ENCODE measurements around the gene EPB41L4A.

EPB41L4A gene

DNA sequence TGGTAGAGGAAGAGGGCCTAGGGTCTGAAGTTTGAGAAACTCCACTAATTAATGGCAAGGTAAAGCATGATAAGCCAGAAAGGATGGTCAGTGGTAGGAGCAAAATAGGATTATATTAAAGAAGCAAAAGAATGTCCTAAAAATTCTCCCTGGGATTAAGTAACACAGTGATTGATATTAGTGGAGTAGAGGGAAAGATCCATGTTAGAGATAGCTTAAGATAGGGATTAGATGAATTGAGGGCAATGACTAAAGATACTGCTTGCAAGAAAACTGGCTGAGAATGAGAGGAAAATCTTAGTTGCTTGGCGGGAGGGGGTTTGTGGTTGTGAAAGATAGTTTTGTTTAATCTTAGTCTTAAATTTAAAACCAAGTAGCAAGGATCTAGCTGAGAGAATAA lies 255.6 kb downstream of the EPB41L4A start:
- H3K27ac ChIP-seq (ENCODE audit: low read depth, low read length): no peak overlapping the region
- no peaks in the 10 kb centered on the region for H3K27me3 ChIP-seq (ENCODE audit: control insufficient read depth in 5 of 5, insufficient read depth in 4 of 5, low read length in 5 of 5)
- no peak overlapping the region for H3K9ac ChIP-seq (ENCODE audit: low read length in 5 of 5)
- peaks cover 30 to 57% (median 51%) of the 10 kb centered on the region in 5 donors for H3K36me3 ChIP-seq (ENCODE audit: control insufficient read depth in 5 of 5, insufficient read depth in 5 of 5, low read length in 5 of 5)
- no peaks in the 10 kb centered on the region for H3K9me3 ChIP-seq (ENCODE audit: control insufficient read depth in 5 of 5, low read length in 5 of 5)
- no peak overlapping the region for H3K4me3 ChIP-seq (ENCODE audit: low read depth in 1 of 5, low read length in 5 of 5)
- H3K4me1 ChIP-seq (ENCODE audit: control insufficient read depth in 5 of 5, insufficient read depth in 5 of 5, low read length in 5 of 5): peaks cover 0 to 20% (median 17%) of the 10 kb centered on the region in 5 donors

DNA sequence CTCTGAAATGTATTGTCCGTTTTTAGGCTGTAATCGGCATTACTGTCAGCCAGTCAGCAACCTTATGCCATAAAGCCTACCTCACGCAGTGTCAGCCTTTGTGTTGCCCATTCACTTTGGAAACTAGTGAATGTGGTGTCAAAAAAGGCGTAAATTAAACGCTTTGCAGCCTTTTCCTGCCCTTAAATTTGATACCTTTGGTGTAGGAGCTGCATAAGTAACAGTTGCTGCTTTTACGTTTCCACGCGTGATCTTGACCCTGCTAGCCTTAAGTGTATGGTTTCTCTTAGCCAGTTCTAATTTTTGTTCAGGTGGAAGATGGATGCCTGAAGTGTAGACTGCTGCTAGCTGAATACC lies 257.7 kb downstream of the EPB41L4A start:
- H3K9me3 ChIP-seq (ENCODE audit: control insufficient read depth in 5 of 5, low read length in 5 of 5): peaks cover 0 to 3% (median 0%) of the 10 kb centered on the region in 5 donors
- H3K4me3 ChIP-seq (ENCODE audit: low read depth in 1 of 5, low read length in 5 of 5): peak overlapping the region; percentile 80 to 95 (median 89)
- peaks cover 0 to 20% (median 17%) of the 10 kb centered on the region in 5 donors for H3K4me1 ChIP-seq (ENCODE audit: control insufficient read depth in 5 of 5, insufficient read depth in 5 of 5, low read length in 5 of 5)
- H3K27me3 ChIP-seq (ENCODE audit: control insufficient read depth in 5 of 5, insufficient read depth in 4 of 5, low read length in 5 of 5): no peaks in the 10 kb centered on the region
- peak overlapping the region; percentile 85 for H3K27ac ChIP-seq (ENCODE audit: low read depth, low read length)
- peaks cover 20 to 38% (median 35%) of the 10 kb centered on the region in 5 donors for H3K36me3 ChIP-seq (ENCODE audit: control insufficient read depth in 5 of 5, insufficient read depth in 5 of 5, low read length in 5 of 5)
- H3K9ac ChIP-seq (ENCODE audit: low read length in 5 of 5): peak overlapping the region; percentile 89 to 96 (median 92)

DNA sequence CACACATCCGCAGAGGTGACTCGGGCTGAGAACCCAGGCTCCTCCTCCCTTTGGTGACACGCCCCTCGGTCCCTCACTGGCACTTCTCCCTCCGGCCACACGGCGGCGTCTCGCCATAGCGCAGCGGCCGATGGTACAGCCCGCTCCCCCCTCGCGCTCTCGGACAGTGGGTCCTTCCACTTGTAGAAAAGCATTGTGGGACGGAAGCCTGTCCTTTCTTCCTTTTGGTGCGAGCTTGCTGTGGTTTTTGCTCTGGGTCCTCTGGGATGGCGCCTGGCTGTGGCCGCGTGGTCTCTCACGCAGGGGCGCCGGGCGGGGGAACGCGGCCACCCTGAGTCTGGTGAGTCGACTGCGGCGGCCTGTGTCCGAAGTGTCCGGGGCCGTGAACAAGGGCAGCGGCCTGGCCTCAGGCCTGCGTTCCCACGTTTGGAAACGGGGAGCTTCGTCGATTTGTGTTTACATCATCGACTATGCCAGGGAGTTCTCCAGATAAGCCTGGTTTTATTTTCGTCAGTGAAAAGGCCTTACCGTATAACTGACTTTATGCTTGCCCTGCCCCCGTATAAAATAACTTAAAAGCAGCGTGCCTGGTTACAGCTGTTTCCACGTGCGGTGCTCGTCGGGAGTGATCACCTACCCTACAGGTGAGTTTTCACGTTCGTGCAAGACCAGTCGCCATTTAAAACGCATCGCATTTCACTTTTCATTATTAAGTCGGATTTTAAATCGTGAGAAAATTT lies 258.3 kb downstream of the EPB41L4A start:
- Histone ChIP-seq H3K4me3 (ENCODE audit: low read depth in 1 of 5, low read length in 5 of 5) (peak overlapping the region; percentile 80 to 95 (median 89)), H3K27me3 (ENCODE audit: control insufficient read depth in 5 of 5, insufficient read depth in 4 of 5, low read length in 5 of 5) (no peaks in the 10 kb centered on the region), H3K9ac (ENCODE audit: low read length in 5 of 5) (peak overlapping the region; percentile 89 to 96 (median 92)), H3K4me1 (ENCODE audit: control insufficient read depth in 5 of 5, insufficient read depth in 5 of 5, low read length in 5 of 5) (peaks cover 0 to 20% (median 17%) of the 10 kb centered on the region in 5 donors), H3K27ac (ENCODE audit: low read depth, low read length) (peak overlapping the region; percentile 85), H3K36me3 (ENCODE audit: control insufficient read depth in 5 of 5, insufficient read depth in 5 of 5, low read length in 5 of 5) (peaks cover 20 to 33% (median 29%) of the 10 kb centered on the region in 5 donors), H3K9me3 (ENCODE audit: control insufficient read depth in 5 of 5, low read length in 5 of 5) (peaks cover 0 to 3% (median 0%) of the 10 kb centered on the region in 5 donors)

DNA sequence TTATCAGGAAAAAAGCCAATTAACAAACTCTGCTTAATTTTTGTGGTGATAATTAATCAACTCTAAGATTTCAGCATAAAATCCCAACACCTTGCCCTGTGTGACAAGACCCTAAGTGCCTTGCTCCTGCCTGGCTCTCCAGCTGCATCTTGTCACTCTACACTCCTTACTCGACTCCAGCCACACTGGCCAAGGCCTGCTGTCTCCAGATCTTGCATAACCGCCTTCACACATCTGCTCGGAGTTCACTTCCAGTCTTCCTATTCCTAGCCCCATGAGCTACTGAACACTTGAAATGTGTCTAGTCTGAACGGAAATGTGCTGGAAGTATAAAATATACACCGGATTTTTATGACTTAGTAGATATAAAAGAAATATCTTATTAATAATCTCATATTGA lies 259.6 kb downstream of the EPB41L4A start:
- Histone ChIP-seq H3K9me3 (ENCODE audit: control insufficient read depth in 5 of 5, low read length in 5 of 5) (peaks cover 0 to 3% (median 0%) of the 10 kb centered on the region in 5 donors), H3K9ac (ENCODE audit: low read length in 5 of 5) (no peak overlapping the region), H3K4me1 (ENCODE audit: control insufficient read depth in 5 of 5, insufficient read depth in 5 of 5, low read length in 5 of 5) (peaks cover 0 to 20% (median 17%) of the 10 kb centered on the region in 5 donors), H3K4me3 (ENCODE audit: low read depth in 1 of 5, low read length in 5 of 5) (no peak overlapping the region), H3K36me3 (ENCODE audit: control insufficient read depth in 5 of 5, insufficient read depth in 5 of 5, low read length in 5 of 5) (peaks cover 18 to 23% (median 20%) of the 10 kb centered on the region in 5 donors), H3K27ac (ENCODE audit: low read depth, low read length) (no peak overlapping the region), H3K27me3 (ENCODE audit: control insufficient read depth in 5 of 5, insufficient read depth in 4 of 5, low read length in 5 of 5) (no peaks in the 10 kb centered on the region)

DNA sequence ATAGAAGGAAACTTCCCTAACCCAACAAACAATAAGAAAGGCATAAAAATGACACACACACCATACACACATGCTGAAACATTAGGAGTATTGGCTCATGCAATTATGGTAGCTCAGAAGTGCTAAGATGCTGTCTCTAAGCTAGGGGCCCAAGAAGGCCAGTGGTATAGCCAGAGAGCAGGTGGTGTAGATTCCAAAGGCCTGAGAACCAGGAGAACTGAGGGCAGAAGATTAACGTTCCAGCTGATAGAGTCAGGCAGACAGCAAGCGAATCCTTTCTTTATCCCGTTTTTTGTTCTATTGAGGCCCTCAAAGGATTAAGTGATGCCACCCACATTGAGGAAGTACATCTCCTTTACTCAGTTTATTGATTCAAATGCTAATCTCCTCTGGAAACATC lies 262.9 kb downstream of the EPB41L4A start:
- no peak overlapping the region for H3K9ac ChIP-seq (ENCODE audit: low read length in 5 of 5)
- H3K4me1 ChIP-seq (ENCODE audit: control insufficient read depth in 5 of 5, insufficient read depth in 5 of 5, low read length in 5 of 5): peaks cover 0 to 8% (median 6%) of the 10 kb centered on the region in 5 donors
- peaks cover 0 to 3% (median 0%) of the 10 kb centered on the region in 5 donors for H3K9me3 ChIP-seq (ENCODE audit: control insufficient read depth in 5 of 5, low read length in 5 of 5)
- H3K27me3 ChIP-seq (ENCODE audit: control insufficient read depth in 5 of 5, insufficient read depth in 4 of 5, low read length in 5 of 5): no peaks in the 10 kb centered on the region
- no peak overlapping the region for H3K4me3 ChIP-seq (ENCODE audit: low read depth in 1 of 5, low read length in 5 of 5)
- H3K36me3 ChIP-seq (ENCODE audit: control insufficient read depth in 5 of 5, insufficient read depth in 5 of 5, low read length in 5 of 5): no peaks in the 10 kb centered on the region
- no peak overlapping the region for H3K27ac ChIP-seq (ENCODE audit: low read depth, low read length)

DNA sequence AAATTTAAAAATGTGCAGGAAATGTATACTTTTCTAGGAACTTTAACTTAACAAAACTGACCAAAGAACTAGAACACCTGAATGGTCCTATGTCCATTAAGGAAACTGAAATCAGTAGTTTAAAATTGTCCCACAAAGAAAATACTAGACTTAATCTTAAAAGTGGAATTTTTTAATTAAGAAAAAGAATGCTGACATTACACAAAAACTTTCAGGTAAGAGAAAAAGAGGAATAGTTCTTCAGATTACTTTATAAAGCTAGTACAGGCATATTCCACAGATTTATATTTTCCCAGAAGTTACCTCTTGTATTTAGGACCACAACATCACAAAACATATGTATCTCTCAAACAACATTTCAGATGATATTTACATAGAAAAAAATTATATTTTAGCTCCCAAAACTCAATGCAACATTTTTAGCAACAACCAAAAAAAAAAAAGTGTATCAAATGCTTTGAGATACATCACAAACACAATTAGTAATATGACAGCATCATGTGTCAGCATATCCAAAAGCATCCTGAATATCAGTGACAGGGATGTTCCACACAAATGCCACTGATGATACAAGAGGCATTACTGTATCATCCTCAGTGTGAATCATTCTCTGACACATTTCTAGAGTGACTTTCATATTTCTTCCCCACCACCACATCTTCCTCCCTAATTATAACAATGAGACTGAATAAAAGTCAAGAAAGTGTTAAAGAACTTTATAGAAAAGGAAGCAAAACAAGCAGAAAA lies 264.0 kb downstream of the EPB41L4A start:
- H3K9me3 ChIP-seq (ENCODE audit: control insufficient read depth in 5 of 5, low read length in 5 of 5): peaks cover 0 to 7% (median 0%) of the 10 kb centered on the region in 5 donors
- no peaks in the 10 kb centered on the region for H3K27me3 ChIP-seq (ENCODE audit: control insufficient read depth in 5 of 5, insufficient read depth in 4 of 5, low read length in 5 of 5)
- H3K9ac ChIP-seq (ENCODE audit: low read length in 5 of 5): no peak overlapping the region
- H3K4me1 ChIP-seq (ENCODE audit: control insufficient read depth in 5 of 5, insufficient read depth in 5 of 5, low read length in 5 of 5): peaks cover 0 to 1% (median under 1%) of the 10 kb centered on the region in 5 donors
- H3K36me3 ChIP-seq (ENCODE audit: control insufficient read depth in 5 of 5, insufficient read depth in 5 of 5, low read length in 5 of 5): no peaks in the 10 kb centered on the region
- H3K27ac ChIP-seq (ENCODE audit: low read depth, low read length): no peak overlapping the region
- H3K4me3 ChIP-seq (ENCODE audit: low read depth in 1 of 5, low read length in 5 of 5): no peak overlapping the region

DNA sequence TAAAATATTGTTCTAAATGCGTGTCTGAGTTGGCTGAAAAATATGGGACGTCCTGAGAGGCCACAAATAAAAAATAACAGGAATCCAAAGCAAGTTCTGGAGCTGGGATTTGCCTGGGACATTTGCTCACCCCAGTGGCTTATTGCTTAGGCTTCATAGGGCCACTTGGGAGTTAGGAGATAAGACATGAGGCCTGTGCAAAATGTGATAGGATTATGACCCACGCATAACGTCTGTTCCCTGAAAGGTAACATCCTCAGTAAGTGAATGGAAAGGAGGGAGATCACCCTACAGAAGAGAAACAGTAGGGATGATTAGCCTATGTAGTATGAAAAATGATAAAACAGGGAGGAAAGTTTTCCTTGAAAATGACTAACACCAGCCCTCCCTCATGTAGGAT lies 269.4 kb downstream of the EPB41L4A start:
- Histone ChIP-seq H3K36me3 (ENCODE audit: control insufficient read depth in 5 of 5, insufficient read depth in 5 of 5, low read length in 5 of 5) (no peaks in the 10 kb centered on the region), H3K27ac (ENCODE audit: low read depth, low read length) (no peak overlapping the region), H3K9ac (ENCODE audit: low read length in 5 of 5) (no peak overlapping the region), H3K9me3 (ENCODE audit: control insufficient read depth in 5 of 5, low read length in 5 of 5) (peaks cover 0 to 4% (median 0%) of the 10 kb centered on the region in 5 donors), H3K27me3 (ENCODE audit: control insufficient read depth in 5 of 5, insufficient read depth in 4 of 5, low read length in 5 of 5) (no peaks in the 10 kb centered on the region), H3K4me1 (ENCODE audit: control insufficient read depth in 5 of 5, insufficient read depth in 5 of 5, low read length in 5 of 5) (peaks cover 2 to 15% (median 12%) of the 10 kb centered on the region in 5 donors), H3K4me3 (ENCODE audit: low read depth in 1 of 5, low read length in 5 of 5) (no peak overlapping the region)

DNA sequence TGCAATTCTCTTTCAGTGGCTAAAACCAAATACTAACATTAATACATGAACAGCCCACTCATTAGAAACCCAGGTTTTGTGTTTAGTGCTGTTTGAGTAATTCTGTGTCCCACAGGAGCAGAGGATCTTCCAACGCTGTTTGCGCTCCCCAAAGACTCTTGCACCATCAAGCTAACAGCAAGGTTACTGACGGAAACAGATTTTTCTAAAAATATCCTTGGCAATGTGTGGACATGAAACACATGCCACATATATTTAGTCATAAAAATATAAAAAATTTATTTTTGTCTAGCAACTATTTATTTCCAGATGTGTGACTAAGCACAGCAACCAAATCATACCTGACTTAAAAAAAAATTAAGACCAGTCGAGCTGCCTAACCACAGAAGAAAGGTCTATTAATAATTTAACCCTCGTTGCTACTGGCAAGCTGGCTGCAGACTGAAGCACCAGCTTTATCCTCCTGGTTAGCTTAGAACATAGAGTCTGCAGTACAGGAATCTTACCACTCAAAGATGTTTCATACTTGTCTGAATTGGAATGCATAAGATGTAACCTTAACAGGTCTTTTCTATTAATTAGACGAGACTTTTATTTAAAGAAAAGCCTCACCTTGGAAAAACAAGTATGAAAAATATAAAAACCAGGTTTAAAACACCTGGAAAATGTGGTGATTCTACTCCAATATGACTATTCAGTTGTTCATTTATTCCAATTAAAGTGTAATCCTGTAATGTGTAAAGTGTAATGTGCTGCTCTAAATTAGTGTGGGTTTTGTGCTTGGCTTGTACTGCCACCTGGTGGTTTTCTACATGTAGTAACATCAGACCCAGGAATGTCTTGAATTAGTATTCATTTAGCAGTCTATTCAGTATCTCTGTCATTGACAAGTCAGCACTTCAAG lies 272.5 kb downstream of the EPB41L4A start:
- Histone ChIP-seq H3K27me3 (ENCODE audit: control insufficient read depth in 5 of 5, insufficient read depth in 4 of 5, low read length in 5 of 5) (no peaks in the 10 kb centered on the region), H3K4me1 (ENCODE audit: control insufficient read depth in 5 of 5, insufficient read depth in 5 of 5, low read length in 5 of 5) (peaks cover 6 to 23% (median 20%) of the 10 kb centered on the region in 5 donors), H3K36me3 (ENCODE audit: control insufficient read depth in 5 of 5, insufficient read depth in 5 of 5, low read length in 5 of 5) (no peaks in the 10 kb centered on the region), H3K27ac (ENCODE audit: low read depth, low read length) (peak overlapping the region; percentile 63), H3K9me3 (ENCODE audit: control insufficient read depth in 5 of 5, low read length in 5 of 5) (peaks cover 0 to 4% (median 0%) of the 10 kb centered on the region in 5 donors), H3K9ac (ENCODE audit: low read length in 5 of 5) (no peak overlapping the region), H3K4me3 (ENCODE audit: low read depth in 1 of 5, low read length in 5 of 5) (no peak overlapping the region)

DNA sequence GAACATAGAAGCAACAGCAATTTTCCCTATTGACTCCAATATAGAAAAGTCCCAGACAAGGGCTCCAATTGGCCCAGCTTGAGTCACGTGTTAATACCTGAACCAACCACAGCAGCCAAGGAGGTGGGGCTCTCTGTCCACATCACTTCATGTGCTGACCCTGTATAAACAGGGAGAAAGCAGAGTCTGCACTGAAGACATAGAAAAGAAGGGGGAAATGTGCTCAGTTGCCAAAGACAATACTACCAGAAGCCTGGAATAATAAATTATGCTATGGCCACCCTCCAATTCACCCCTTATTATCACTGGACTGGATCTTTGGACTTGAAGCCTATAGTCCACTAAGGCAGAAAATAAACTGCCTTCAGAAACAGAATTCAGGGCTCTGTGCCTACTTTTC lies 275.4 kb downstream of the EPB41L4A start:
- Histone ChIP-seq H3K9ac (ENCODE audit: low read length in 5 of 5) (no peak overlapping the region), H3K27ac (ENCODE audit: low read depth, low read length) (no peak overlapping the region), H3K4me3 (ENCODE audit: low read depth in 1 of 5, low read length in 5 of 5) (no peak overlapping the region), H3K9me3 (ENCODE audit: control insufficient read depth in 5 of 5, low read length in 5 of 5) (no peaks in the 10 kb centered on the region), H3K4me1 (ENCODE audit: control insufficient read depth in 5 of 5, insufficient read depth in 5 of 5, low read length in 5 of 5) (peaks cover 6 to 23% (median 20%) of the 10 kb centered on the region in 5 donors), H3K27me3 (ENCODE audit: control insufficient read depth in 5 of 5, insufficient read depth in 4 of 5, low read length in 5 of 5) (no peaks in the 10 kb centered on the region), H3K36me3 (ENCODE audit: control insufficient read depth in 5 of 5, insufficient read depth in 5 of 5, low read length in 5 of 5) (no peaks in the 10 kb centered on the region)

Data from subcutaneous abdominal adipose tissue (tissue), 5 donors.